Medulla oblongata (tissue), 1 donor: ENCODE measurements around the gene ADPGK.

ENCODE experiments used
- DNase-seq: peaks from one replicate; pipeline ENCODE4 v3.0.0-alpha.2; 2015; ENCODE audit errors: extremely low spot score

Gene ADPGK

DNA sequence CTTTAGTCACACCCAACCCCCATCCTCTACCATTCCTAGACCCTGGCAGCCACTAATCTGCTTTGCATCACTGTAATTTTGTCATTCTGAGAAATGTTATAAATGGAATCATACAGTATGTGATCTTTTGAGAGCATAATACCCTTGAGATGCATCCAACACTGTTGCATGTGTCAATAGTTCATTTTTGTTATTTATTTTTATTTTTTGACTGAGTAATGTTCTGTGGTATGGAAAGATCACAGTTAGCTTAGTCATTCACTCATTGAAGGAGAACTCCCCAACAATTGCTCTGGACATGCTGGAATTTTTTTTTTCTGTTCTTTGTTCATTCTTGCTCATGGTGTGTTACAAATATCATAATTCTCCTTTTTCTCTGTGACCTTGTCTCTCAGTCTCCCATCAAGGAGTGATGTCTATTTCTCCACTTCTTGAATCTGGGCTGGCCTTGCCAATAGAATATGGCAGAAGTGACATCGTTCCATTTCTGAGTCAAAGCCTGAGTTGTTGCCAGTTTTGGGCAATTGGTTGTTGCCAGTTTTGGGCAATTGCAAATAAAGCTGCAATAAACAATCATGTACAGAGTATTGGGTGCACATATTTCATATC is 6.8 kb upstream of the ADPGK start:
- no peak for DNase-seq

DNA sequence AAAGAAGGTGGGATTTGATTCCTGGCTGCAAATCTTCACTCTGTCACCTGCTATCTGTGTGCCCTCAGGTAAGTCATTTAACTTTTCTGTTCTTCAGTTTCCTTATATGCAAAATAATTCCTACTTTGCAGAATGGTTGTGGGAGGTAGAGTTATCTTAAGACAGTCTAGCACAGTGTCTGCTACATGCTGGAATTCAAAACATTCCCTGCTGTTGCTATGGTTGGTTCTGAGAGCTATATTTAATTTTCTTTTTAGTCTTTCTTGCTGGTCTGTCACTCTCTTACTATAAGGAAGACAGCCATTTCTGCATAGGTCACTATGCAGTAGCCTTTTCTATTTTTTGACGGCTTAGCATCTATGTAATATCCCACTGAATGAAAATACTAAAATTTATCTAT is 4.0 kb upstream of the ADPGK start:
- DNase-seq: no peak

DNA sequence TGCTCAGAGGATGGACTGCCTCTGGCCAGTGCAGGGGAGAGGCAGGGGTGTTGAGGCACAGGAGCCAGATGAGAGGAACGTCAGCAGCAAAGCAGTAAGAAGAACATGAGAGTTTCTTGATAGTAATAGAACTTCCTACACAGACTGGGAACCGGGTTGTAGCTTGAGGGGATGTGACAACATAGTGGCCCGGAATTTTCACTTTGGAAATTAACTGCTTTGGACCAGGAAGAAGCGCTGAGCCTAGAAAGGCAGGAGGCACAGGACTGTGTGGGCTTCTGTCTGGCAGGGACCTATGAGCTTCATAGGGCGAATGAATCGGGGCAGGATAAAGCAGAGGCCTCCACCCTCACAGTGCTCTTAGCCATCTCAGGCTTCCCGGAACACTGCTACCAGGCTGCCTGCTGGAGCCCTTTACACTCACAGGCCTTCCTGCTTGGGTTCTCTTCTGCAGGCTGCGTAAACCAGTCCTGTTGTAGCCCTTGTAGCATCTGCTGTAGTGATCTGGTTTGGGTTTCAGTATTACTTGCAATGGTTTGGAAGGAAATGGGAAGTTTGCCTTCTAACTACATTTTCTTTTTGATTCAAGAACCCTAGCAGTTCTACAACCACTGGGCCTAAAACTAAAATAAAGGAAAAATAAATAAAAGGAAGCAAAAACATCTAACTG is 3.3 kb upstream of the ADPGK start:
- peak; percentile 49 for DNase-seq

DNA sequence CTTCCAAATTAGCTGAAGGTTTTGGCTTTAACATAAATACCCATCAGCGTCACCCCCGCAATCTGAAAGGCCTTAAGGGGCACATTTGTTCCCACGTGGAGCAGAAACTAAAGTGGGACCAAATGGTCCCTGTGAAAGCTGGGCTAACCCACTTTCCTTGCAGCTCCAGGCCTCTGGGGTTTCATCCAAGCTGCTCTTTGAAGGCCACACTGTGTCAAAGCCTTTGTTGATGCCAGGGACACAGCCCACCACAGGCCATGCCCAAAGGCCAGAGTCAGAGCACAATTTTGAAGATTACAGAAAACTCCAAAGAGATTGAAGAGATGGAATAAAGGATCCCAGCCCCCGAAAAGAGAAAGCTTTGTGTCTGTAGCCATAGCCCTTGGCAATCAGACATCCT is 2.7 kb upstream of the ADPGK start:
- no peak for DNase-seq

DNA sequence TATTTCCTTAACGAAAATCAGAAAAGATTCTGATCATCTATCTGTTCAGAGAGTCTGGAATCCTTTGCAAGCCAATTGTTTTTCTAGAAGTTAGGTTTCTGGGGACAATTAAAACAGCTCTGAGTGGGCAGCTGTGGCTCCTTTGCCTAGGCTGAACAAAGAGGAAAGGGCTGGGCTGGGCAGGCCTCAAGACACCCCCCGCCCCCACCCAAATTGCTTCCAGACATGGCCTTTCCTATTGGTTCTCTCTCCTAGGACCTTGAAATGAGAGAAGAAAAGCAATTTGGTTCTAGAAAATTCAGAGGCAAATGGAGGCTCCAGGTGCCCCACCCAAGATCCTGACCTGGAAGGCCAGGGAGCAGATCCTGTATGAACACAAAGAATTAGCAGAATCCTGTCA is 2.3 kb upstream of the ADPGK start:
- no peak for DNase-seq

DNA sequence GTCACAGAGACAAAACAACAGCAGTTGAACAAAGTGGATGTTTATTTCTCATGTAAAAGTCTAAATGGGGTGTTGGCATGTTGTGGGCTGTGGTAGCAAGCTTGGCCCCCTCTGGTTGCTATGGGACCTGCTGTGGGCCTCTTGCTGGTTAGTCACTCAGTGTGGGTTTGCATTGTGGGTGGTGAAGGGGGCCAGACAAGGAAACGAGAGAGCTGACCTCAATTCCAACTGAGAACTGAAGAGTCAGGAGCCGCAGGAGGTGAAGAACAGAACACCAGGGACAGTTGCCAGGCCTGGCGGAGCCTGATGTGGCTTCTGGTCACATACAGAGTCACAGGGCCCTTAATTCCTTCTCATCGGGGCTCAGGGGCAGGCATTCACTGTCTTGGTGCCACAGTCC is 1.9 kb upstream of the ADPGK start:
- DNase-seq: peak; percentile 52

DNA sequence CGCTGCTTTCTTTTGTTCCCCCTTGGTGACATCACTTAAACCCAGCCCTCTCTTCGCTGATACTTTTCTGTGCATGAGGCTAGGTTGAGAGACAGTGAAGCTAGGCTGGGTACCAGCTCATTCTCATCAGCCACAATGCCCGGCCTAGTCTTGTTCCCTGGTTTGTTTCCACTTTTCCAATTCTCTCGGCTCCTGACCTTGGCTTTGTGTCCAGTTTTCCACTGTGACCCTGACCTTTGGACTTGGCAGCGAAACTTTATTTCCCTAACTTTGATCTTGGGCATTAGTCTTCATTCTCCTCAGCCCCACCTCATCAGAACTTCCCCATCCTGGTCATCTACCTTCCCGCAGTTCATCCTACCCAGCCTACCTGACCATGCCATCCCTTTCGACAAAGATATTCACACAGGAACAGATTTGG is 908 bp upstream of the ADPGK start:
- DNase-seq: no peak

DNA sequence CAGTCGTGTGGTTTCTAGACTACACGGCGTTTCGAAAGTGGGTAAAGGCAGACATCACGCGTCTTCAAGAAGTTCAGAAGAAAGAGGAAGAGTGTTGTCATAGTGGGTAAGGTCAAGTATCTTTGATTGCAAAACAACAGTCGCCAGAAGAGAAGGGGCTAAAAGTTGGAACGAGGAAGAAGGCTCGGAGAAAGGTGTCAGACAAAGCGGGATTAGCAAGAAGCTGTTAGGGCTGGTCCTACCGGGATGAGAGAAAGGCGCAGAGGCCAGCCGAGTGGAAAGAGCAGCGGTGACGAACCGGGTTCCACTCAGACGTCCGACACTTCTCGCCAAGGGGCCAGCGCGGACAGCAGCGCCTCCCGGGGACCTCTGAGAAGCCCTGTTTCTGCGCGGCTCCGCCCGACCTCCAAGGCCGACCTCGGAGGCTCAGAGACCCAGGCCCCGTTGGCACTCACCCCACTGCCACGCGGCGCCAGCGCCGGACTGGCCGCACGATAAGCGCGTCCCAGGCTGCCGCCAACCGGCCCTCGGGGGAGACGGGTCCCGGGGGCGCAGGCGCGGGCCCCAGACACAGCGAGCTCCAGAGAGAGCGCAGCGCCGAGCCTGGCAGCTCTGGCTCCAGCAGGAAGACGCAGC is 436 bp downstream of the ADPGK start:
- peak; percentile 80 for DNase-seq

DNA sequence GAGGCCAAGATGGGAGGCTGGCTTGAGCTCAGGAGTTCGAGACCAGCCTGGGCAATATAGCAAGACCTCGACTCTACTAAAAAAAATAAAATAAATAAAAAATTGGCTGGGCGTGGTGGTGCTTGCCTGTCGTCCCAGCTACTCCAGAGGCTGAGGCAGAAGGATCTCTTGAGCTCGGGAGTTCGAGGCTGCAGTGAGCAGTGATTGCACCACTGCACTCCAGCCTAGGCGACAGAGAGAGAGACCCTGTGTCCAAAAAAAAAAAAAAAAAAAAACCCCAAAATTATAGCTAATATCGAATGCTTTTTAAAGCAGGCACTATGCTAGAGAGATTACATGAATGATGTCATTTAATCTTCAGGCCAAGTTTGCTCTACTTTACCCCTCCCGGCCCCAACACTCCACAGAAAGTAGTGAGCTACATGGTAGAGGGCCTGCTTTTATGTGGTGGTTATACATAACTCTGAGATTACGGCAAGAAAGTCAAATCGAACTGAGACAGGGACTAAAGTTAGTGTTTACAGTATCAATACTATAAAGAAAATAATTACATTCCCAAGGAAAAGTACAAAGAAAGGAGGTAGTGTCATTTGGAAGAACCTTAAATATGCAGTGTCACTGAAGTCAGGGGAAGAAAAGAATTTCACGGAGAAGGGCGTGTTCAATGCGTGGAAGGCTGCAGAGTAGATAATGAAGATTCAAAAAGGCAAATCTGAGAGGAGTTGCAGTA is 1.1 kb downstream of the ADPGK start:
- DNase-seq: no peak

DNA sequence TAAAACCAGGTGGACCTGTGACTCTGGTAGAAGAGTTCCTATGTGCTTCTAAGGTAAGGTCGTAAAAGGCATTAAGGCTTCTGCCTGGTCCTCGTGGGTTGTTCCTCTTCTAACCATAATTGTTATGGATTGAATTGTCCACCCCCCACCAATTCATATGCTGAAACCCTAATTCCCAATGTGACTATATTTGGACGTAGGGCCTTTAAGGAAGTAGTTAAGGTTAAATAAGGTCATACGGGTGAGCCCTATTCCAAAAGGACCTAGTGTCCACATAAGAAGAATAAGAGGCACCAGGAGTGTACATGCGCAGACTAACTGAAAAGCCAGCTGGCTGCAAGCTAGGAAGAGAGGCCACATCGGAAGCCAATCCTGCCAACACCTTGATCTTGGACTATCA is 1.9 kb downstream of the ADPGK start:
- DNase-seq: no peak

DNA sequence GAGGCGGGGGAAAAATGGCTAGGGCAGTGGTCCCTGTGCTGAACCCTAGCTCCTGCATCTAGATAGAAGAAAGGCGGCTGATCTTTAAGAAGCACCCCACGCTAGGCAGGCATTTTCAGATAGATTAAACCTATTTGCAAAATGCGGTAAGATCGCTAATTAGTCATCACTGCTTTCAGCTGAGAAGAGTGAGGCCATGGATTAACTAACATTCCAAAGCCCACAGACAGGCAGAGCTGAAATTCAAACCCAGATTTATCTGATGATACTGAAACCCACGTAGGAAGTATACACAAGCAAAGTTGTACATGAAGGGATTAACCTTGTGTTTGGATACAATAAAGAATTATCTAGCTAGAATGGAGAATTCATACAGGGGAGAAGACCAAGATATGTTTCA is 4.8 kb downstream of the ADPGK start:
- DNase-seq: no peak

DNA sequence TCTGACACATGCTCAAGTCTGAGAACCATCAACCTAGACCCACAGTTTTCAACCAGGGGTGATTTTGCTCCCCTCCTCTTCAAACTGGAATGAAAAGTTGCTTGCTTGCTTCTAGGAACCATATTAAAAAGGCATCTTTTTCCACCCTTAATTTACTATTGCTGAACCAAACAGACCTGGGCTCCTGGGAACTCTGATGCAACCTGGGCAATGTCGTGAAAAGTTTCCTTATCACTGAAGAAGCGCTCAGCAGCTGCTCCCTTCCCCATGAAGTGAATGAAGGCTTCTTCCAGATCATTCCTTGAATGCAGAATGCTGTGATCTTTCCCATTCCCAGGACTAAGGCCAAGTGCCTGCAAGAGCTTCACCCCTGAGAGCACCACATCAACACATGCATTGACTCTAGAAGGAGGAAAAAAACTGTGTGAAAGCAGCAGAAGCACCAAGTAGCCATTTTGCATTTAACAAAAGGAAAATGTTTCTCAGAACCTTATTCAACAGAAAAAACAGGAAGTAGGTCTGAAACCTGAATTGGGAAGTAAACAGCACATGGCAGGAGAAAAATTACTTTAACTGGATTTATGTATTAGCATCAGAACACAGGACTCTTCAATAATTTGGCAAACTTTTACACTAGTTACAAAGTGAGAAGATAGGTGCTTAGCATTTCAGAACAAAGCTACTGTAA is 8.7 kb downstream of the ADPGK start:
- peak; percentile 33 for DNase-seq

DNA sequence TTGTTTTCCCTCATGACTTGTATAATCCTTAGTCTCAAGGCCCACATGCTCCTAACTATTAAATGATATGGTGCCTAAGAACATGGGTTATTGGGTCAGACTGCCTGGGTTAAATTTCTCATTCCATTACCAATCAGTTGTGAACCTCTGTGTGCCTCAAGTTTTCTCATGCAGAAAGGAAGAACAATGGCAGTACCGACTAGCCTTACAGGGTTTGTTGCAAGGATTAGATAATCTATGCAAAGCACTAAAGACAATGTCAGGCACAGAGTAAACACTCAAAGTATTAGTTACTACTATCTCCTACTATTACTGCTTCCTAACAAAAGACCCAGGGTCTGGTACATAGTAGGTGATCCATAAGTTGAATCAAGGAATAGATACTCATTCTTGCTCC is 12.2 kb downstream of the ADPGK start:
- no peak for DNase-seq

DNA sequence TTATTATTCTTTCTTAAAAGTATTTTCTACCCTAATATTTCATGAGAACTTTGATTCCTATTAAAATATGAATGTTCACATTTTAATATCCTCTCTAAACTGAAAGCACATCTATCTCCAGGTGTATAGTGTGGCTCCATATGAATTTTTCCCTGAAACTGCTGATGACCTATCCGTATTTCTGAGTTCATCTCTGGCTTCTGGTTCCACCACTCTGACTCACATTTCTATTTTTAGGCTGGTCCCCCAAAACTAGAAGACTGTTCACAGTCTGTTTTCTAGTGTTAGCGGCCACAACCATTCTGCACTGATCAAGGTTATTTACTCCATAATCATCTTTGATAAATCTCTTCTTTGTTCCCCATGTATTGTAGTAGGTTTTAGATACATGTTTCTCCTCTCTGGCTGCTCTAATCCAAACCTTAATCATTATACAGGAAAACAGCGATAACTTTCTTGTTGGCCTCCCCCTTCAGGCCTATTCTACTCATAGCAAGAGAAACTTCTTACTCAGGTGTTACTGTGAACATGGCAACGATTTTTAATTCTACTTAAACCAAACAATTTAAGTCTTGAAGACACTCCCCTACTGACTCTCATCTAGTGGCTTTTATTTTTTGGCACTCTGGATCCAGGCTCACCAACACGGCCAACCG is 12.8 kb downstream of the ADPGK start:
- no peak for DNase-seq

DNA sequence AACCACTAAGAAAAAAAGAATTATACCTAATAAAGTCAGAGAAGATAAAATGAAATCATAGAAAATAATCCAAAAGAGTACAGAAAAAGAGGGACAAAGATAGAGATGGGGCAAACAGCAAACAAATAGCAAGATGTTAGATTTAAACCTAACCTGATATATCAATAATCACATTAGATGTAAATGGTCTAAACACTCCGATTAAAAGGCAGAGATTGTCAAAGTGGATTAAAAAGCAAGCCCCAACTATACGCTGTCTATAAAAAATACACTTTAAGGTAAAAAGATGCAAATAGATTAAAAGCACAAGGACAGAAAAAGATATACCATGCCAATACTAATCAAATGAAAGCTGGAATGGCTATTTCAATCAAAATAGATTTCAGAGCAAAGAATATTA is 16.8 kb downstream of the ADPGK start:
- DNase-seq: no peak

DNA sequence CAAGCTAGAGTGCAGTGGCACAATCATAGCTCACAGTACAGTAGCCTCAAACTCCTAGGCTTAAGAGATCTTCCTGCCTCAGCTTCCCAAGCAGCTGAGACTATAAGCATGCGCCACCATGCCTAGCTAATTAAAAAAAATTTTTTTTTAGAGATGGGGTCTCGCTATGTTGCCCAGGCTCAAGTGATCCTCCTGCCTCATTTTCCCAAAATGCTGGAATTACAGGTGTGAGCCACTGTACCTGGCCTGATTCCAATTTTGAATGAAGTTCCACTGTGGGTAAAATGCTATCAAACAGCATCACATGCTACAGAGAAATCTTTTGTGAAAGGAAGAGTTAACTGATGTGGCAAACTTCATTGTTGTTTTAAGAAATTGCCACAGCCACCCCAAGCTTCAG is 17.5 kb downstream of the ADPGK start:
- DNase-seq: no peak

DNA sequence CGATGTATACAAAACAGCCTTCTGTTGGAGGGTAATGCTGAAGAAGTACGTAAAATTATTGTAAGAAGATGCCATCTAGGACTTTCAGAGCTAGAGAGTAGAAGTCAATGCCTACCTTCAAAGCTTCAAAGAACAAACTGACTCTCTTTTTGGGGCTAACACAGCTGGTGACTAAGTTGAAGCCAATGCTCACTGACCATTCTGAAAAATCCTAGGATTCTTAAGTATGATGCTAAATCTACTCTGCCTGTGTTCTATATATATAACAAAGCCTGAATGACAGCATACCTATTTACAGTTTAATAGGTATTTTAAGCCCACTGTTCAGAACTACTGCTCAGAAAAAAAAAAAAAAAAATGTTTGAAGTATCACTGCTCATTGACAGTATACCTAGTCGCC is 18.9 kb downstream of the ADPGK start:
- no peak for DNase-seq

DNA sequence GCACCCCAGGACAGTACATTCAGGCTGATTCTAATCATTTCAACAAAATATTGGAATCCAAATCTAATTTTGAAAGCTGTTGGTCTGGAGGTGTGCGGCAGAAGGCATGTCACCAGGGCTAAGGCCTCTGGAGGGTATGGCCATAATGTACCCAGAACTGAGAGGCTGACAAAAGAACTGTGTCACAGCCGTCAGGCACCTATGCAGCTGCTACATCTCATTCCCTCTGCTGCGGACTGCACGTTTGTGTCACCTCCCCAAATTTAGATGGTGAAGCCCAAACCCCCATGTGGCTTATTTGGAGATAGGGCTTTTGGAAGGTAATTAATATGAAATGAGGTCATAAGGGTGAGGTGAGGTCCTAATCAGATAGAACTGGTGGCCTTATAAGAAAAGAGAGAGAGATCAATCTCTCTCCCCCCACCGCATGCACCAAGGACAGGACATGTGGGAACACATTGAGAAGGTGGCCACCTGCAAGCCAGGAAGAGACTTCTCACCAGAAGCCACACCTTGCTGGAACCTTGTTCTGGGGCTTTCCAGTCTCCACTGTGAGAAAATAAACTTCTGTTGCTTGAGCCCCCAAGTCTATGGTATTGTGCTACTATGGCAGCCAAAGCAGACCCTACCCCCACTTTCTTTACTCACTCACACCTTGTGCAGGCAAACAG is 22.8 kb downstream of the ADPGK start:
- no peak for DNase-seq

DNA sequence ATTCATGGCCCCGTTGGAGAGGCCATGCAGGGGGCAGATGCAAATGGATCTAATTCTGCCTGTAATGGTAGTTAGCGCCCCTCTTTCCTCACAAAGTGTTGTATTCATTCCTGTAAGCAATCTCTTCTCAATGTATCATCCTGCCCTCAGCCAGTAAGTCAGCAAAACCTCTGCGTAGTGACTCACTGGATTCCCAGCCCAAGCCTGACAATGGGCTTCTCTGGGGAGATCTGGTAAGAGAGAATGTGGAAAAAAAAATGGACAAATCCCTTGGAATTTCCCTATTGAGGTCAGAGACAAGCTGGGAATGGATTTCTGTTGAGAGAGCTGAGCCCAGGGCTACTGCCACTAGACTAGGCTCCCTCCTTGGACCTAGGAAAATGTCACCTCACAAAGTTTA is 25.4 kb downstream of the ADPGK start:
- DNase-seq: no peak

DNA sequence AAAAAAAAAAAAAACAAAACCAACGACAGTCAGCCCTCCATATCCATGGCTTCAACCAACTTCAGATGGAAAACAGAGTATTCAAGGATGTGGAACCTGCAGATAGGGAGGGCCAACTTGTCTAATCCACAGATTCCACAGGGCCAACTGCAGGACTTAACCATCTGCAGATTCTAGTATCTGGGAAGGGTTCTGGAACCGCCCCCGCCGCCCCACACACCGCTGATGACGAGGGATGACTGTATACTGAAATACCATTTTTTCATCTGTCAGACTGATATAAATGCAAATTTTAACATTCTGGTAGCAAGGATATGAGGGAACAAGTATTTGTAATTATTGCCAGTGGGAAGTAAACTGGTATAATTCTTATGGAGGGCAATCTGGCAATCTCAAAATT is 29.5 kb downstream of the ADPGK start:
- DNase-seq: no peak
